Thoracic aorta (tissue), 2 donors: Measurements from ENCODE around the gene ITPKC. TPM values are rescaled to one million over a fixed set of nuclear protein-coding genes. Genes with fewer than 3 reads are reported as not detected.
A peak's percentile ranks its signal among the peaks of the same experiment; 100 is the strongest.

Experiments
- ATAC-seq: fragments of 150-250 bp; one replicate; pipeline ENCODE4 v1.8.0; 2017; ENCODE audit warnings: low read depth; ENCODE audit not compliant: insufficient number of reproducible peaks, low FRiP score
- DNase-seq: peaks from one replicate; pipeline ENCODE4 v3.0.0-alpha.2; 2020; ENCODE audit warnings: low spot score
- H3K27ac ChIP-seq, 2 donors: fragments of 200-600 bp; sonication (generic); 1 replicate in 1 of 2; 2 replicates in 1 of 2; pipeline ENCODE4 v1.5.1; 2016; ENCODE audit warnings: mild to moderate bottlenecking in 2 of 2, moderate library complexity in 2 of 2
- H3K27me3 ChIP-seq: fragments of 200-600 bp; sonication (generic); replicated peaks from 2 replicates; pipeline ENCODE4 v1.6.0; 2016; ENCODE audit warnings: mild to moderate bottlenecking; ENCODE audit not compliant: insufficient read depth
- H3K36me3 ChIP-seq: fragments of 200-600 bp; sonication (generic); one replicate; pipeline ENCODE4 v1.5.1; 2016
- H3K4me1 ChIP-seq, 2 donors: fragments of 200-600 bp; sonication (generic); 1 replicate in 1 of 2; 2 replicates in 1 of 2; pipeline versions ENCODE4 v1.5.1 to v1.6.0; 2016; ENCODE audit warnings: low read depth in 2 of 2, mild to moderate bottlenecking in 1 of 2; ENCODE audit not compliant: control insufficient read depth in 1 of 2
- H3K4me3 ChIP-seq: fragments of 200-600 bp; sonication (generic); 2 replicates; pipeline ENCODE4 v1.5.1; 2016; ENCODE audit warnings: mild to moderate bottlenecking
- H3K9me3 ChIP-seq: fragments of 200-600 bp; sonication (generic); 2 replicates; pipeline ENCODE4 v1.5.1; 2016
- CTCF ChIP-seq: fragments of 200-600 bp; sonication (generic); IDR thresholded peaks from one replicate; pipeline ENCODE4 v1.5.1; 2019; ENCODE audit warnings: antibody characterized with exemption
- total RNA-seq, 2 donors: library from RNA; depleted of rRNA; stranded (reverse); fragments of >200 nt; gene quantifications; one replicate each; pipeline versions ENCODE4 v1.1.0 to v1.2.3, GENCODE V29; 2016

ITPKC gene
- total RNA-seq, 2 donors from 2014 or later, result 45.4 to 79.4 TPM

DNA sequence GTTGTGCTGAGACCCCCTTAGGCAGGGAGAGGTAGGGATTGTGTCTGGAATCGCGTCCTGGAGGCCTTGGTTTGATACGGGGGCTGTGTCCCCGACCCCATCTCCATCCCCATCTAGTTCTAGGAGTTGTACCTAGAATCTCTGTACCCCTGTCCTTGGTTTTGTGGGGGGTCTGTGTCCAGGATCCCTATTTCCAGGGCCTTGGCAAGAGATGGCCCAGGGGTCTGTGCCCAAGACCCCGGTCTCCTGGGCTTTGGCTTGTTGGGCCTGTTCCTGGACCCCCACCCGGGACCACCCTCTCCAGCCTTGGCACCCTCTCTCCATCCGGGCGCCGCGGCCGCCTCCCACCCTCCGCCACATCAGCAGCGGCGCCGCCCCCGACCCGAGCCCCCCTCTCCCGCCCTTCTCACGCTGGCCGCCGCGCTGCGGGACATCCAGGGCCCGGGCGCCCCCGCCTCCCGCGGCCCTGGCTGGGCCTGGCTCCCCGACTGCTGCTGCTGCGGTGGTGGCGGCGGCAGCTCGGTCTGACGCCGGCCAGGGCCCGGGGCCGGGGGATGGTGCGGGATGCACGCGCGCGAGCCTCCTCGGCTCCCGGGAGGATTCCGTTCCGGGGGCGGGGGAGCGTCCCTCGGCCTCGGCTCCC, 26.7 kb upstream of the ITPKC start, which contains the start of gene NUMBL:
TSS of gene NUMBL (minus strand) at position 602 of the 643 bp plus-strand sequence. CDS start at position 434, 168 bp downstream.
- Histone ChIP-seq H3K27ac (peak within 1 kb of the TSS; percentile 91 to 97), H3K27me3 (no peaks in the 10 kb centered on the region), H3K9me3 (no peaks in the 10 kb centered on the region), H3K4me1 (peaks cover 3 to 32% of the 10 kb centered on the region in 2 donors), H3K36me3 (peaks cover 11% of the 10 kb centered on the region), H3K4me3 (peak within 1 kb of the TSS; percentile 96)
- ATAC-seq (no peak), DNase-seq (no peak)
- no peak for TF ChIP-seq CTCF

- Histone ChIP-seq H3K9me3 (no peaks in the 10 kb centered on the region), H3K4me1 (peaks cover 3 to 32% of the 10 kb centered on the region in 2 donors), H3K27me3 (no peaks in the 10 kb centered on the region), H3K4me3 (peak overlapping the region; percentile 96), H3K36me3 (peaks cover 10% of the 10 kb centered on the region), H3K27ac (peak overlapping the region; percentile 91 to 97)
- DNase-seq, result peak; percentile 89
- peak; percentile 71 for ATAC-seq
- TF ChIP-seq CTCF, result no peak
These were observed 26.1 kb upstream of the ITPKC start for GRCh38 chr19:40690693-40691420.

- Histone ChIP-seq H3K36me3 (peaks cover 8% of the 10 kb centered on the region), H3K4me1 (peaks cover 3 to 32% of the 10 kb centered on the region in 2 donors), H3K9me3 (no peaks in the 10 kb centered on the region), H3K4me3 (peak overlapping the region; percentile 96), H3K27ac (peak overlapping the region; percentile 91 to 97), H3K27me3 (no peaks in the 10 kb centered on the region)
- no peak for ATAC-seq
- no peak for TF ChIP-seq CTCF
- no peak for DNase-seq
These were observed 25.3 kb upstream of the ITPKC start for GRCh38 chr19:40691421-40692211.

DNA sequence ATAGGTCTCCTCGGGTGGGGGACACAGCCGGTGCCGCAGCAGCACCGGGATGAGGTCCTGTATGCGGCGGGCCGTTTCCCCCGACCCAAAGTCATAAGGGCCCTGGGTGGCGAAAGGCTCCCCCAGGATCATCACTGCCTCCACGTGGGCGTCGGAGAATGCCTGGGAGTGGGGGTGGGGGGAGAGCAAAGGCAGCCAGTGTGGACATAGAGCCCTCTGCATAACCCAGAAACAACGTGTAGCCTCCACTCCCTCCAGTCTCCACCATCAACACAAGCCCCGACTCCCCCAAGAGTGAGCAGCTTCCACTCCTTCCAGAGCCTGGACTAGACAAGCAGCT, 24.7 kb upstream of the ITPKC start:
- Histone ChIP-seq H3K9me3 (no peaks in the 10 kb centered on the region), H3K27ac (no peak overlapping the region), H3K4me1 (peaks cover 3 to 29% of the 10 kb centered on the region in 2 donors), H3K4me3 (no peak overlapping the region), H3K27me3 (no peaks in the 10 kb centered on the region), H3K36me3 (peaks cover 8% of the 10 kb centered on the region)
- no peak for TF ChIP-seq CTCF
- no peak for DNase-seq
- ATAC-seq, result no peak
